Effector memory CD8-positive, alpha-beta T cell (primary cell): Measurements from ENCODE around the gene ABLIM2.

Source experiments
- ATAC-seq: fragments of 150-1000 bp; cut with Tn5 transposase; replicated peaks from 2 replicates; pipeline ENCODE4 v1.10.0; 2021; ENCODE audit warnings: mild to moderate bottlenecking, moderate library complexity
- DNase-seq, 3 experiments: peaks; one replicate each; pipeline ENCODE4 v3.0.0; 2021
- H3K27ac Mint-ChIP-seq, 2 donors: one replicate each; pipeline ENCODE4 v1.8.0; 2022; ENCODE audit warnings: mild to moderate bottlenecking in 2 of 2, mixed read lengths in 2 of 2, moderate library complexity in 2 of 2
- H3K27me3 Mint-ChIP-seq, 2 donors: one replicate each; pipeline ENCODE4 v1.8.0; 2022; ENCODE audit warnings: mixed read lengths in 2 of 2
- H3K36me3 Mint-ChIP-seq: one replicate; pipeline ENCODE4 v1.8.0; 2022; ENCODE audit warnings: mild to moderate bottlenecking, moderate library complexity, mixed read lengths; ENCODE audit not compliant: insufficient read depth
- H3K4me1 Mint-ChIP-seq, 2 donors: one replicate each; pipeline ENCODE4 v1.8.0; 2022; ENCODE audit warnings: low read depth in 2 of 2, mixed read lengths in 2 of 2
- H3K4me3 Mint-ChIP-seq, 2 donors: one replicate each; pipeline ENCODE4 v1.8.0; 2022; ENCODE audit warnings: mild to moderate bottlenecking in 2 of 2, mixed read lengths in 2 of 2, moderate library complexity in 2 of 2
- H3K9me3 Mint-ChIP-seq, 2 donors: one replicate each; pipeline ENCODE4 v1.8.0; 2022; ENCODE audit warnings: mixed read lengths in 2 of 2

The ABLIM2 gene

GRCh38 chr4:8108991-8109390 lies 49.6 kb downstream of the ABLIM2 start:
- ATAC-seq, result no peak
- Mint-ChIP-seq H3K9me3 (no peaks in the 10 kb centered on the region), H3K27me3 (no peaks in the 10 kb centered on the region), H3K4me1 (peaks cover 0 to 6% of the 10 kb centered on the region in 2 donors), H3K36me3 (no peaks in the 10 kb centered on the region), H3K27ac (no peak overlapping the region), H3K4me3 (no peak overlapping the region)
- no peak for DNase-seq

- Mint-ChIP-seq H3K9me3 (no peaks in the 10 kb centered on the region), H3K4me3 (no peak overlapping the region), H3K36me3 (no peaks in the 10 kb centered on the region), H3K27ac (no peak overlapping the region), H3K27me3 (no peaks in the 10 kb centered on the region), H3K4me1 (peaks cover 0 to 1% of the 10 kb centered on the region in 2 donors)
- DNase-seq (no peak), ATAC-seq (no peak)
Measured at GRCh38 chr4:8108261-8108660, 50.4 kb downstream of the ABLIM2 start.

- Mint-ChIP-seq H3K9me3 (no peaks in the 10 kb centered on the region), H3K27me3 (no peaks in the 10 kb centered on the region), H3K27ac (no peak overlapping the region), H3K36me3 (no peaks in the 10 kb centered on the region), H3K4me1 (peaks cover 0 to 1% of the 10 kb centered on the region in 2 donors), H3K4me3 (no peak overlapping the region)
- no peak for DNase-seq
- ATAC-seq, result no peak
Measured at GRCh38 chr4:8107146-8107657, 51.4 kb downstream of the ABLIM2 start.

- Mint-ChIP-seq H3K9me3 (no peaks in the 10 kb centered on the region), H3K36me3 (no peaks in the 10 kb centered on the region), H3K27ac (peak overlapping the region in 1 of 2 donors; percentile 38), H3K27me3 (no peaks in the 10 kb centered on the region), H3K4me1 (peaks cover 0 to 3% of the 10 kb centered on the region in 2 donors), H3K4me3 (no peak overlapping the region)
- no peak for DNase-seq
- ATAC-seq, result no peak
Measured at GRCh38 chr4:8106451-8107025, 52.1 kb downstream of the ABLIM2 start.

GRCh38 chr4:8105306-8106100 lies 53.1 kb downstream of the ABLIM2 start:
- Mint-ChIP-seq H3K27ac (no peak overlapping the region), H3K4me3 (no peak overlapping the region), H3K9me3 (no peaks in the 10 kb centered on the region), H3K27me3 (no peaks in the 10 kb centered on the region), H3K36me3 (no peaks in the 10 kb centered on the region), H3K4me1 (peaks cover 0 to 6% of the 10 kb centered on the region in 2 donors)
- no peak for ATAC-seq
- DNase-seq, result no peak

GRCh38 chr4:8104491-8105305 lies 53.9 kb downstream of the ABLIM2 start:
- Mint-ChIP-seq H3K27ac (no peak overlapping the region), H3K4me1 (peaks cover 0 to 6% of the 10 kb centered on the region in 2 donors), H3K27me3 (no peaks in the 10 kb centered on the region), H3K36me3 (no peaks in the 10 kb centered on the region), H3K9me3 (no peaks in the 10 kb centered on the region), H3K4me3 (no peak overlapping the region)
- DNase-seq (no peak), ATAC-seq (no peak)

GRCh38 chr4:8103421-8104390 lies 54.9 kb downstream of the ABLIM2 start:
- Mint-ChIP-seq H3K27me3 (no peaks in the 10 kb centered on the region), H3K4me3 (no peak overlapping the region), H3K4me1 (peaks cover 0 to 6% of the 10 kb centered on the region in 2 donors), H3K9me3 (no peaks in the 10 kb centered on the region), H3K27ac (no peak overlapping the region), H3K36me3 (no peaks in the 10 kb centered on the region)
- ATAC-seq (no peak), DNase-seq (no peak)

GRCh38 chr4:8102831-8103230 lies 55.8 kb downstream of the ABLIM2 start:
- H3K27ac Mint-ChIP-seq, result no peak overlapping the region
- H3K4me3 Mint-ChIP-seq, result no peak overlapping the region
- no peaks in the 10 kb centered on the region for H3K27me3 Mint-ChIP-seq
- H3K4me1 Mint-ChIP-seq, result peaks cover 0 to 6% of the 10 kb centered on the region in 2 donors
- peaks cover 3% of the 10 kb centered on the region for H3K36me3 Mint-ChIP-seq
- no peaks in the 10 kb centered on the region for H3K9me3 Mint-ChIP-seq
- ATAC-seq, result no peak
- no peak for DNase-seq

- Mint-ChIP-seq H3K9me3 (no peaks in the 10 kb centered on the region), H3K27me3 (no peaks in the 10 kb centered on the region), H3K36me3 (peaks cover 3% of the 10 kb centered on the region), H3K4me3 (no peak overlapping the region), H3K27ac (no peak overlapping the region), H3K4me1 (peaks cover 0 to 6% of the 10 kb centered on the region in 2 donors)
- DNase-seq (no peak), ATAC-seq (no peak)
Measured at GRCh38 chr4:8102076-8102355, 56.6 kb downstream of the ABLIM2 start.

- DNase-seq, result no peak
- Mint-ChIP-seq H3K4me1 (peaks cover 0 to 6% of the 10 kb centered on the region in 2 donors), H3K36me3 (peaks cover 3% of the 10 kb centered on the region), H3K4me3 (no peak overlapping the region), H3K27me3 (no peaks in the 10 kb centered on the region), H3K27ac (no peak overlapping the region), H3K9me3 (no peaks in the 10 kb centered on the region)
- no peak for ATAC-seq
Measured at GRCh38 chr4:8101213-8102075, 57.2 kb downstream of the ABLIM2 start.

GRCh38 chr4:8099981-8100464 lies 58.6 kb downstream of the ABLIM2 start:
- Mint-ChIP-seq H3K27me3 (no peaks in the 10 kb centered on the region), H3K27ac (no peak overlapping the region), H3K36me3 (peaks cover 6% of the 10 kb centered on the region), H3K9me3 (peaks cover 0 to 2% of the 10 kb centered on the region in 2 donors), H3K4me3 (no peak overlapping the region), H3K4me1 (peaks cover 0 to 6% of the 10 kb centered on the region in 2 donors)
- no peak for DNase-seq
- ATAC-seq, result no peak

GRCh38 chr4:8098506-8098905 lies 60.1 kb downstream of the ABLIM2 start:
- peaks cover 8 to 12% of the 10 kb centered on the region in 2 donors for H3K9me3 Mint-ChIP-seq
- no peak overlapping the region for H3K27ac Mint-ChIP-seq
- no peak for DNase-seq
- H3K36me3 Mint-ChIP-seq, result peaks cover 6% of the 10 kb centered on the region
- H3K27me3 Mint-ChIP-seq, result no peaks in the 10 kb centered on the region
- ATAC-seq, result no peak
- H3K4me3 Mint-ChIP-seq, result no peak overlapping the region
- peaks cover 0 to 6% of the 10 kb centered on the region in 2 donors for H3K4me1 Mint-ChIP-seq
